Measurements from ENCODE around the gene CARS1. TPM values are rescaled to one million over a fixed set of nuclear protein-coding genes. Genes with fewer than 3 reads are reported as not detected.

Gene CARS1
- total RNA-seq, 4 donors from 2014 or later = 31.5 to 46.5 (median 34.7) TPM

DNA sequence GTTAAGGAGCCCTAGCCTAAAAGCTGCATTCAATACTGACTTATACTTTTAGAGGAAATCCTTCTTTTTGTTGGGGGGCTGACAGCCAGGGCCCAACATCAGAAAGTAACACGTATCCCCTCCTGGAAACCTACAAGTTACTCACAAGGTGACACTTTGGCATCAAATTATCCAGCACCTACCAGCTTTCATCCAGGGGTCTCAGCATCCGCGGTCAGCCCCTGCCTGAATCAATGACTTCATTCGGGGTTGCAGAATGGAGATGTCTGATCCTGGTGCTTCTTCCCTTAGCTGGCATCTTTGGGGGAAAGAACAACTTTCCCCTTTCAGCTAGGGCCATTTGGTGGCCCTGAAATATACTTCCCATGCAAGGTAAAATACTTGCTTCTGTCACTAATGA, 59.8 kb downstream of the CARS1 start:
- no peaks in the 10 kb centered on the region for H3K9me3 ChIP-seq
- intact Hi-C loops (cut with DNase I; ENCODE audit: low total_unique reads) = no loop called here
- in situ Hi-C loops (cut with MboI; ENCODE audit: low sequenced_read_pairs in 4 of 4) = no loop called here
- no peak for DNase-seq
- ATAC-seq = no peak
- H3K4me3 ChIP-seq = no peak overlapping the region
- TF ChIP-seq POLR2A (IDR thresholded peaks at IDR 0.05) = no peak
- TF ChIP-seq, protein P1, sequence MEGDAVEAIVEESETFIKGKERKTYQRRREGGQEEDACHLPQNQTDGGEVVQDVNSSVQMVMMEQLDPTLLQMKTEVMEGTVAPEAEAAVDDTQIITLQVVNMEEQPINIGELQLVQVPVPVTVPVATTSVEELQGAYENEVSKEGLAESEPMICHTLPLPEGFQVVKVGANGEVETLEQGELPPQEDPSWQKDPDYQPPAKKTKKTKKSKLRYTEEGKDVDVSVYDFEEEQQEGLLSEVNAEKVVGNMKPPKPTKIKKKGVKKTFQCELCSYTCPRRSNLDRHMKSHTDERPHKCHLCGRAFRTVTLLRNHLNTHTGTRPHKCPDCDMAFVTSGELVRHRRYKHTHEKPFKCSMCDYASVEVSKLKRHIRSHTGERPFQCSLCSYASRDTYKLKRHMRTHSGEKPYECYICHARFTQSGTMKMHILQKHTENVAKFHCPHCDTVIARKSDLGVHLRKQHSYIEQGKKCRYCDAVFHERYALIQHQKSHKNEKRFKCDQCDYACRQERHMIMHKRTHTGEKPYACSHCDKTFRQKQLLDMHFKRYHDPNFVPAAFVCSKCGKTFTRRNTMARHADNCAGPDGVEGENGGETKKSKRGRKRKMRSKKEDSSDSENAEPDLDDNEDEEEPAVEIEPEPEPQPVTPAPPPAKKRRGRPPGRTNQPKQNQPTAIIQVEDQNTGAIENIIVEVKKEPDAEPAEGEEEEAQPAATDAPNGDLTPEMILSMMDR (IDR thresholded peaks at IDR 0.05 in 4 of 5, conservative IDR thresholded peaks at IDR 0.05 in 1 of 5) = no peak
- H3K36me3 ChIP-seq = peaks cover 0 to 22% of the 10 kb centered on the region in 2 donors
- peaks cover 12 to 19% of the 10 kb centered on the region in 2 donors for H3K4me1 ChIP-seq
- H3K27ac ChIP-seq = no peak overlapping the region
- H3K27me3 ChIP-seq = no peaks in the 10 kb centered on the region

DNA sequence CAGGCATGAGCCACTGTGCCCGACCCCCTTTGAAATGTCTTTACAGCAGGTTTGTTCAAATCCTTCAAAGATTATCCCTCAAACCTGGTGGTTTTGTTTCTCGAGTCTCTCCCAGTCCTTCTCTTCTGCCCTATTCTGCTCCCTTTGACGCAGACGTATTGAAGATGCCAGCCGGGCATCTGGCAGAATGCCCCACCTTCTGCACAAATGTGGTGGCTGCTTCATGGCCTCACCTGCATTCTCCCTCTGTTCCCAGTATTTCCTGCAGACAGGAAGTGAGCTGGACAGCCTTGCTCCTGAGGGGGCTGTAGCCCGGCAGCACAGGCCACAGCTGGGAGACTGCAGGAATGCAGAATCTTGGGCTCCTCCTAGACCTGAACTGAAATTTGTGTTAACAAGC, 60.2 kb downstream of the CARS1 start:
- Histone ChIP-seq H3K27ac (no peak overlapping the region), H3K4me3 (no peak overlapping the region), H3K9me3 (no peaks in the 10 kb centered on the region), H3K27me3 (no peaks in the 10 kb centered on the region), H3K36me3 (peaks cover 0 to 18% of the 10 kb centered on the region in 2 donors), H3K4me1 (peaks cover 12 to 20% of the 10 kb centered on the region in 2 donors)
- in situ Hi-C loops (cut with MboI; ENCODE audit: low sequenced_read_pairs in 4 of 4) (no loop called here), intact Hi-C loops (cut with DNase I; ENCODE audit: low total_unique reads) (no loop called here)
- DNase-seq (no peak), ATAC-seq (no peak)
- TF ChIP-seq, protein P1 (IDR thresholded peaks at IDR 0.05 in 4 of 5, conservative IDR thresholded peaks at IDR 0.05 in 1 of 5) = no peak
- TF ChIP-seq POLR2A (IDR thresholded peaks at IDR 0.05) = no peak

DNA sequence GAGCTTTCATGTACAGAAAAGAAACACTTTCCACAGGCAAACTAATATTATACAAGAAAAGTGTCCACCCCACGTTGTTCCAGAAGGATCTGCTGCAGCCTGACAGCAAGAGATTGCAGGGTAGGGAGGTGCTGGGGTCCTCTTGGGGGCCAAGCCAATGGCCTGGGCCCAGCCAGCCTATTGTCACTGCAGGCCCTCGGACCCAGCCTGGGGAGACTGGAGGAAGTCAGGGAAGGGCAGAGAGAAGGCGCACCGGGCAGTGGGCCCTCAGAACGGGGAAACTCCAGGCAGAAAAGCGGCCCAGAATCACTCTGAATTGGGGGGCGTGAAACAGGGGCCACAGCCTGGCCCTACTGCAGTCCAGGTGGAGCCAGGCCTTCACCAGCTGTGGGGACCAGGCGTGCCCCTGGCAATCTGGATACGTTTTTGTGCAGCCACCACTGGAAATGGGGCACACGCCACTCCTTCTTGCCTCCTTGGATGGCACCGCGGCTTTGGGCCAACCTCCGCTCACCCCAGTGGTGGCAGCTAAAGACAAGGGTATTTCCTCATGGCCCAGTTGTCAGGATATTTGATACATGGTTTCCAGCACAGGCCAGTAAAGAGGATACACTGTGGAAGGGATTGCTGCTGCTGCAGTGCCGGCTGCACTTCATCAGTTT, 61.2 kb downstream of the CARS1 start:
- ATAC-seq (peak; percentile 30 to 51), DNase-seq (peak; percentile 40 to 65)
- Histone ChIP-seq H3K27me3 (no peaks in the 10 kb centered on the region), H3K36me3 (peaks cover 0 to 9% of the 10 kb centered on the region in 2 donors), H3K27ac (peak overlapping the region in 2 of 4 donors; percentile 18 to 19), H3K4me1 (peaks cover 13 to 25% of the 10 kb centered on the region in 2 donors), H3K4me3 (no peak overlapping the region), H3K9me3 (no peaks in the 10 kb centered on the region)
- in situ Hi-C loops (cut with MboI; ENCODE audit: low sequenced_read_pairs in 4 of 4) (no loop called here), intact Hi-C loops (cut with DNase I; ENCODE audit: low total_unique reads) (no loop called here)
- TF ChIP-seq, protein P1 (IDR thresholded peaks at IDR 0.05 in 4 of 5, conservative IDR thresholded peaks at IDR 0.05 in 1 of 5) = no peak
- no peak for TF ChIP-seq POLR2A (IDR thresholded peaks at IDR 0.05)

DNA sequence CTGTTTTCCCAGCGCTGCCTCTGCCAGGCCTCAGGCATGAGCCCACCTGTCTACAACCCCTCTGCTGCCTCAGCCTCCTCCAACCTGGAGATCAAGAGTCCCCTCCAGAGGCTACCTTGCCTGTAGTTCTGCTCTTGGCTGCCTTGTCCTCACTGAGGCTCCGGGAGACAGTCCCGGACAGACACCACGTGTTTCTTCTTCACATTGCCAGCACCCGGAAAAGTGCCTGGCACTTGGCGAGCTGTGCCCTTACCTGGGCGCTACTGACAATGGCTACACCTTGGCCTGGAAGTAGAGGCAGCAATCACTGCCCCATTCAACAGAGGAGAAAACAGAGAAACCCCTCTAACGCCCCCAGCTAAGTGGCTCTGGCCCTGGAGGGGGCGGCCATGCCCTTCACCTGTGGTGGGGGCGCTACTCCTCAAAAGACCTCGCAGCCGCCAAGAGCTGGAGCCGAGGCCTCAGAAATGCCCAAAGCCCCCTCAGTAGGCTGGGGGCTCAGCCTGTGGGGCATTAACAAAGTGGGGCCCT, 62.1 kb downstream of the CARS1 start:
- intact Hi-C loops (cut with DNase I; ENCODE audit: low total_unique reads) = no loop called here
- in situ Hi-C loops (cut with MboI; ENCODE audit: low sequenced_read_pairs in 4 of 4) = no loop called here

More for the DNA sequence above, 62.1 kb downstream of the CARS1 start:
- H3K36me3 ChIP-seq = peaks cover 0 to 2% of the 10 kb centered on the region in 2 donors
- no peaks in the 10 kb centered on the region for H3K9me3 ChIP-seq
- ATAC-seq (no peak), DNase-seq (no peak)
- no peak overlapping the region for H3K27ac ChIP-seq
- H3K4me3 ChIP-seq = no peak overlapping the region
- H3K27me3 ChIP-seq = no peaks in the 10 kb centered on the region
- peaks cover 22 to 27% of the 10 kb centered on the region in 2 donors for H3K4me1 ChIP-seq
- TF ChIP-seq, protein P1 (IDR thresholded peaks at IDR 0.05 in 4 of 5, conservative IDR thresholded peaks at IDR 0.05 in 1 of 5) = no peak
- no peak for TF ChIP-seq POLR2A (IDR thresholded peaks at IDR 0.05)

All from gastrocnemius medialis (tissue), 4 donors.